ENCODE results near the gene GOLGB1. TPM values are rescaled to one million over a fixed set of nuclear protein-coding genes. Genes with fewer than 3 reads are reported as not detected.

GOLGB1 gene
- total RNA-seq, 1 donor from 2014 or later, result 76.6 TPM

DNA sequence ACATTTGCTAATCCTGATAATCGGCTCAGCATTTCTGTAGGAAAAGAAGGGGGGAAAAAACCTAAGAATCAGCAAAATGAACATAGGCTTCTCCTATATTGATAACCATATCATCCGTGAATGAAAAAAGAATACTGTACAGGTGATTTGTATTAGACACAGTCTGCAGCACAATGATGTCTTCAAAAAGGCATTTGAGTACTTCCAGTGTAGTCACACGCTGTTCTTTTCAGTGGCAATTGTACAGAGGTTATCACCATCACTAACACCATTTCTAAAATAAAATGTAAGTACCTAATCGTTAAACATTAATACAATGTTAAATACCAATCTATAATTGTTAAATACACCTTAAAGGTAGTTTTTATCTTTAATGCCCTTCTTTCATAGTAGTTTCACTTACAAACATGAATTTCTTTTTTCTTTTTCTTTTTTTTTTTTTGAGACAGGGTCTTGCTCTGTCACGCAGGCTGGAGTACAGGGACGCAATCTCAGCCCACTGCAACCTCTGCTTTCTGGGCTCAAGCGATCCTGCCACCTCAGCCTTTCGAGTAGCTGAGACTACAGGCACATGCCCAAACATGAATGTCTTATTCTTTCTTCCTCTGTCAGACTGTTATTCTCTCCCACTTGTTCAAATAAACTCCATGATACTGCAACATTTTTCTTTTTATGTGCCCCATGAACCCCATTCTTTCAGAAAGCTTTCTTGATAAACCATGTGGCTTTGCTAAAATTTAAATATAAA lies 18.4 kb downstream of the GOLGB1 start:
- Histone ChIP-seq H3K4me3 (ENCODE audit: insufficient read depth, low read depth, low read length) (no peak overlapping the region), H3K9me3 (ENCODE audit: insufficient read depth, low read depth, low read length) (no peaks in the 10 kb centered on the region), H4K20me1 (ENCODE audit: insufficient read depth, low read length) (peaks cover 9% of the 10 kb centered on the region), H3K4me2 (ENCODE audit: low read length) (no peak overlapping the region), H3K27ac (ENCODE audit: low read depth, low read length) (no peak overlapping the region), H3K4me1 (ENCODE audit: insufficient read depth, low read length) (peaks cover 14% of the 10 kb centered on the region), H2AFZ (ENCODE audit: low read depth, low read length) (no peak overlapping the region), H3K79me2 (ENCODE audit: insufficient read depth, low read length) (peaks cover 64% of the 10 kb centered on the region), H3K36me3 (ENCODE audit: insufficient read depth, low read length) (peaks cover 25% of the 10 kb centered on the region), H3K27me3 (ENCODE audit: insufficient read depth, low read length) (no peaks in the 10 kb centered on the region), H3K9ac (ENCODE audit: low read length) (no peak overlapping the region)
- TF ChIP-seq EZH2 (IDR thresholded peaks at IDR 0.05; ENCODE audit: insufficient read depth, low read length) (no peak), CTCF (IDR thresholded peaks at IDR 0.05; ENCODE audit: insufficient read depth, low read depth, low read length) (no peak)
- no peak for FAIRE-seq
- peak; percentile 54 for DNase-seq (ENCODE audit: low read depth)
- Mint-ChIP-seq H3K4me1 (ENCODE audit: low read depth, unreplicated experiment) (peaks cover 38% of the 10 kb centered on the region), H3K4me3 (ENCODE audit: unreplicated experiment) (peak overlapping the region; percentile 64), H3K27me3 (ENCODE audit: low read depth, unreplicated experiment) (no peaks in the 10 kb centered on the region), H3K9me3 (ENCODE audit: unreplicated experiment) (no peaks in the 10 kb centered on the region), H3K27ac (ENCODE audit: unreplicated experiment) (peak overlapping the region; percentile 99), H3K36me3 (ENCODE audit: low read depth, unreplicated experiment) (peaks cover 4% of the 10 kb centered on the region)

GRCh38 chr3:121724130-121724529 lies 25.4 kb downstream of the GOLGB1 start:
- Histone ChIP-seq H3K36me3 (ENCODE audit: insufficient read depth, low read length) (peaks cover 64% of the 10 kb centered on the region), H3K9ac (ENCODE audit: low read length) (no peak overlapping the region), H3K4me1 (ENCODE audit: insufficient read depth, low read length) (no peaks in the 10 kb centered on the region), H3K4me3 (ENCODE audit: insufficient read depth, low read depth, low read length) (no peak overlapping the region), H4K20me1 (ENCODE audit: insufficient read depth, low read length) (peaks cover 6% of the 10 kb centered on the region), H3K27ac (ENCODE audit: low read depth, low read length) (no peak overlapping the region), H3K4me2 (ENCODE audit: low read length) (no peak overlapping the region), H3K27me3 (ENCODE audit: insufficient read depth, low read length) (no peaks in the 10 kb centered on the region), H3K79me2 (ENCODE audit: insufficient read depth, low read length) (no peaks in the 10 kb centered on the region), H2AFZ (ENCODE audit: low read depth, low read length) (no peak overlapping the region), H3K9me3 (ENCODE audit: insufficient read depth, low read depth, low read length) (no peaks in the 10 kb centered on the region)
- Mint-ChIP-seq H3K4me3 (ENCODE audit: unreplicated experiment) (no peak overlapping the region), H3K4me1 (ENCODE audit: low read depth, unreplicated experiment) (no peaks in the 10 kb centered on the region), H3K36me3 (ENCODE audit: low read depth, unreplicated experiment) (peaks cover 24% of the 10 kb centered on the region), H3K27me3 (ENCODE audit: low read depth, unreplicated experiment) (no peaks in the 10 kb centered on the region), H3K9me3 (ENCODE audit: unreplicated experiment) (no peaks in the 10 kb centered on the region), H3K27ac (ENCODE audit: unreplicated experiment) (no peak overlapping the region)
- no peak for DNase-seq (ENCODE audit: low read depth)
- no peak for FAIRE-seq
- TF ChIP-seq EZH2 (IDR thresholded peaks at IDR 0.05; ENCODE audit: insufficient read depth, low read length), result no peak
- no peak for TF ChIP-seq CTCF (IDR thresholded peaks at IDR 0.05; ENCODE audit: insufficient read depth, low read depth, low read length)

GRCh38 chr3:121723485-121723884 lies 26.1 kb downstream of the GOLGB1 start:
- TF ChIP-seq EZH2 (IDR thresholded peaks at IDR 0.05; ENCODE audit: insufficient read depth, low read length), result no peak
- TF ChIP-seq CTCF (IDR thresholded peaks at IDR 0.05; ENCODE audit: insufficient read depth, low read depth, low read length), result no peak
- H3K4me2 ChIP-seq (ENCODE audit: low read length), result no peak overlapping the region
- H3K9ac ChIP-seq (ENCODE audit: low read length), result no peak overlapping the region
- H3K36me3 ChIP-seq (ENCODE audit: insufficient read depth, low read length), result peaks cover 62% of the 10 kb centered on the region
- H3K27me3 ChIP-seq (ENCODE audit: insufficient read depth, low read length), result no peaks in the 10 kb centered on the region
- H3K4me3 ChIP-seq (ENCODE audit: insufficient read depth, low read depth, low read length), result no peak overlapping the region
- Mint-ChIP-seq H3K27me3 (ENCODE audit: low read depth, unreplicated experiment) (no peaks in the 10 kb centered on the region), H3K27ac (ENCODE audit: unreplicated experiment) (no peak overlapping the region), H3K36me3 (ENCODE audit: low read depth, unreplicated experiment) (peaks cover 25% of the 10 kb centered on the region), H3K4me1 (ENCODE audit: low read depth, unreplicated experiment) (no peaks in the 10 kb centered on the region), H3K9me3 (ENCODE audit: unreplicated experiment) (no peaks in the 10 kb centered on the region), H3K4me3 (ENCODE audit: unreplicated experiment) (no peak overlapping the region)
- DNase-seq (ENCODE audit: low read depth) (no peak), FAIRE-seq (no peak)
- peaks cover 6% of the 10 kb centered on the region for H4K20me1 ChIP-seq (ENCODE audit: insufficient read depth, low read length)
- H3K9me3 ChIP-seq (ENCODE audit: insufficient read depth, low read depth, low read length), result no peaks in the 10 kb centered on the region
- H3K79me2 ChIP-seq (ENCODE audit: insufficient read depth, low read length), result no peaks in the 10 kb centered on the region
- no peaks in the 10 kb centered on the region for H3K4me1 ChIP-seq (ENCODE audit: insufficient read depth, low read length)
- no peak overlapping the region for H3K27ac ChIP-seq (ENCODE audit: low read depth, low read length)
- H2AFZ ChIP-seq (ENCODE audit: low read depth, low read length), result no peak overlapping the region

Data from astrocyte (in vitro differentiated cells and primary cell).